Karpas-422 (cell line): ENCODE measurements around the gene PLEKHO1. TPM values are rescaled to one million over a fixed set of nuclear protein-coding genes. Genes with fewer than 3 reads are reported as not detected.
"Not testable (repeated sequence)": the region's sequence is repeated elsewhere in the genome, so short reads cannot be mapped to it uniquely, and the experiment has no call there.

ENCODE experiments used
- DNase-seq: peaks from one replicate; pipeline ENCODE4 v3.0.0-alpha.2; 2015
- H2AFZ ChIP-seq: fragments of 200-600 bp; sonication (generic); 2 replicates; pipeline ENCODE4 v1.6.1; 2014; ENCODE audit warnings: antibody characterized with exemption, low read length, mixed read lengths
- H3K27ac ChIP-seq: fragments of 200-600 bp; sonication (generic); 2 replicates; pipeline ENCODE4 v1.5.1; 2014; ENCODE audit warnings: mild to moderate bottlenecking, low read length, moderate library complexity
- H3K27me3 ChIP-seq: fragments of 200-600 bp; sonication (generic); 2 replicates; pipeline ENCODE4 v1.6.1; 2014; ENCODE audit warnings: low read length, mixed read lengths
- H3K36me3 ChIP-seq: fragments of 200-600 bp; sonication (generic); 2 replicates; pipeline ENCODE4 v1.6.1; 2014; ENCODE audit warnings: low read length, mixed read lengths; ENCODE audit not compliant: insufficient read depth
- H3K4me1 ChIP-seq: fragments of 200-600 bp; sonication (generic); 2 replicates; pipeline ENCODE4 v1.6.1; 2014; ENCODE audit warnings: mild to moderate bottlenecking, low read length, mixed read lengths
- H3K4me2 ChIP-seq: fragments of 200-600 bp; sonication (generic); 2 replicates; pipeline ENCODE4 v1.6.1; 2014; ENCODE audit warnings: low read length, low read depth, mild to moderate bottlenecking; ENCODE audit not compliant: poor library complexity, severe bottlenecking
- H3K4me3 ChIP-seq: fragments of 200-600 bp; sonication (generic); 2 replicates; pipeline ENCODE4 v1.5.1; 2014; ENCODE audit warnings: mild to moderate bottlenecking, antibody characterized with exemption, low read length, mixed read lengths
- H3K79me2 ChIP-seq: fragments of 200-600 bp; sonication (generic); 2 replicates; pipeline ENCODE4 v1.6.1; 2014; ENCODE audit warnings: mild to moderate bottlenecking, low read length, mixed read lengths
- H3K9ac ChIP-seq: fragments of 200-600 bp; sonication (generic); 2 replicates; pipeline ENCODE4 v1.6.0; 2014; ENCODE audit warnings: low read length
- H3K9me2 ChIP-seq: fragments of 200-600 bp; sonication (generic), shearing (Covaris generic); replicated peaks from 2 replicates; pipeline ENCODE4 v1.6.0; 2014; ENCODE audit warnings: mild to moderate bottlenecking, low read length, moderate library complexity; ENCODE audit not compliant: insufficient read depth
- H3K9me3 ChIP-seq: fragments of 300-700, 200-600 bp; sonication (generic); 2 replicates; pipeline ENCODE4 v1.6.1; 2014; ENCODE audit warnings: low read length, mixed read lengths
- H4K20me1 ChIP-seq: fragments of 200-600 bp; sonication (generic); 2 replicates; pipeline ENCODE4 v1.6.1; 2014; ENCODE audit warnings: mild to moderate bottlenecking, antibody characterized with exemption, low read length, low read depth; ENCODE audit not compliant: insufficient read depth
- total RNA-seq: library from RNA; depleted of rRNA; stranded (reverse); fragments of >200 nt; shearing (Covaris generic); gene quantifications from 2 replicates; pipeline ENCODE4 v1.2.3, GENCODE V29; 2014; ENCODE audit warnings: low replicate concordance

The PLEKHO1 gene
- total RNA-seq, 1 experiment from 2014 or later, result 1.6 TPM

- H4K20me1 ChIP-seq, H3K27ac ChIP-seq, H3K9me3 ChIP-seq, H3K4me1 ChIP-seq, H3K79me2 ChIP-seq, H3K27me3 ChIP-seq, H3K4me2 ChIP-seq, H3K36me3 ChIP-seq, H3K4me3 ChIP-seq, H3K9me2 ChIP-seq, H3K9ac ChIP-seq, DNase-seq, H2AFZ ChIP-seq: not testable (repeated sequence)
Measured at GRCh38 chr1:150186438-150186788, 36.7 kb downstream of the PLEKHO1 start.

DNA sequence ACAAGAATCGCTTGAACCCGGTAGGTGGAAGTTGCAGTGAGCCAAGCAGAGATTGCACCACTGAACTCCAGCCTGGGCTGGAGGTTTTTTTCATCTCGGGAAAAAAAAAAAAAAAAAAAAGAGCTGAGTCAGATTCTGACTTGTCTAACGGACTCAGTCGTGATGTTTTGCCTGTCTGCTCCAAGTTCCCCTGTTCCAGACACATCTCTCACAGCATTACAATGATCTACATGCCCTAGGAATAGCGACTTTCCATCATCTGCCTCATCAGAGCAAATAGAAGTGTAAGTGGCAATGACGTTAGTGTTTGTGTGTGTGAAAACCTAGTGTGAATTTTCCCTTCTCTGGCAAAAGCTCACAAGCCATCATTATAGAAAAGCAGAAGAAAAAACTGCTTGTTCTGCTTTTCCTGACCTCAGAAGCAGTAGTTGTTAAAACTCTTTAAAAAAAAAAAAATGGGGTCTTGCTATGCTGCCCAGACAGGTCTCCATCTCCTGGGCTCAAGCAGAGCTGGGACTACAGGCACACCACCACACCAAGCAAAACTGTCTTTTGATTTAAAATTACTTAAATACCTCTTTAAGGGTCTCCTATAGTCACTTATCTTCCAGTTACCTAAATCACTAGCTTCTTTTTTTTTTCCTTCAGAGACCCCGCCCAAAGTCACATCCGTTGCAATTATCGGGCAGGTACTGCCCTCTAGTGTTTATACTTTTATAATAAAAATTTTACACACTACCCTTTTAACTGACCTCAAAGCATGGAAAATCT lies 37.3 kb downstream of the PLEKHO1 start:
- Histone ChIP-seq H3K4me2 (no peak overlapping the region), H3K9me2 (no peaks in the 10 kb centered on the region), H3K79me2 (no peaks in the 10 kb centered on the region), H4K20me1 (no peaks in the 10 kb centered on the region), H3K27ac (no peak overlapping the region), H3K9ac (no peak overlapping the region), H3K9me3 (no peaks in the 10 kb centered on the region), H2AFZ (no peak overlapping the region), H3K4me1 (no peaks in the 10 kb centered on the region), H3K36me3 (no peaks in the 10 kb centered on the region), H3K27me3 (no peaks in the 10 kb centered on the region), H3K4me3 (no peak overlapping the region)
- peak; percentile 88 for DNase-seq

- H3K9me2 ChIP-seq, result no peaks in the 10 kb centered on the region
- H3K27ac ChIP-seq, result no peak overlapping the region
- no peak overlapping the region for H3K4me2 ChIP-seq
- no peak overlapping the region for H3K9ac ChIP-seq
- no peaks in the 10 kb centered on the region for H3K27me3 ChIP-seq
- no peaks in the 10 kb centered on the region for H3K36me3 ChIP-seq
- H4K20me1 ChIP-seq, result no peaks in the 10 kb centered on the region
- no peak overlapping the region for H3K4me3 ChIP-seq
- no peaks in the 10 kb centered on the region for H3K9me3 ChIP-seq
- no peaks in the 10 kb centered on the region for H3K79me2 ChIP-seq
- H3K4me1 ChIP-seq, result no peaks in the 10 kb centered on the region
- no peak for DNase-seq
- H2AFZ ChIP-seq, result no peak overlapping the region
Measured at GRCh38 chr1:150187560-150187931, 37.8 kb downstream of the PLEKHO1 start.

GRCh38 chr1:150192012-150192411 lies 42.3 kb downstream of the PLEKHO1 start:
- Histone ChIP-seq H3K9ac (no peak overlapping the region), H3K4me1 (no peaks in the 10 kb centered on the region), H3K27ac (no peak overlapping the region), H4K20me1 (no peaks in the 10 kb centered on the region), H3K9me2 (no peaks in the 10 kb centered on the region), H3K36me3 (no peaks in the 10 kb centered on the region), H3K27me3 (no peaks in the 10 kb centered on the region), H3K4me2 (no peak overlapping the region), H3K9me3 (no peaks in the 10 kb centered on the region), H3K4me3 (no peak overlapping the region), H2AFZ (no peak overlapping the region), H3K79me2 (no peaks in the 10 kb centered on the region)
- no peak for DNase-seq

- no peaks in the 10 kb centered on the region for H3K36me3 ChIP-seq
- no peaks in the 10 kb centered on the region for H3K9me3 ChIP-seq
- H3K4me3 ChIP-seq, result no peak overlapping the region
- DNase-seq, result no peak
- H3K9me2 ChIP-seq, result no peaks in the 10 kb centered on the region
- no peak overlapping the region for H3K27ac ChIP-seq
- H3K4me1 ChIP-seq, result no peaks in the 10 kb centered on the region
- H3K9ac ChIP-seq, result no peak overlapping the region
- H3K4me2 ChIP-seq, result no peak overlapping the region
- no peaks in the 10 kb centered on the region for H3K27me3 ChIP-seq
- no peak overlapping the region for H2AFZ ChIP-seq
- H4K20me1 ChIP-seq, result no peaks in the 10 kb centered on the region
- H3K79me2 ChIP-seq, result no peaks in the 10 kb centered on the region
Measured at GRCh38 chr1:150194381-150195031, 44.8 kb downstream of the PLEKHO1 start.

DNA sequence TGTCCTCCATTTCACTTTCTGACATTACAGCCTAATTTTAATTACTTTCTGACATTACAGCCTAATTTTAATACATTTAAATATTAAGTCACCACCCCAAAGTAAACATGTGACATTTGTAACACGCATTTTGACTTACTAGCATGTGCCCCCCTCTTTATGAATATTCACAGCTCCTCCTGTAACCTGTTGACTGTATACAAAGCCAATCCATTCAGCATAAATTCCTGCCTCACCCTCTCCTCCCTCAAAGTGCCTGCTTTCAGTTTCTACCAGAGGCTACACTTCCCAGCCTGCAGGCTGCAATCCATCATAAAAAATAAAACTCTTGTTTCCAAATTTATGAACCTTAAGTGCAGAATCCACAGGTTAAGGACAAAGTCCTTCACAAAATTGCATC lies 46.7 kb downstream of the PLEKHO1 start:
- no peaks in the 10 kb centered on the region for H3K36me3 ChIP-seq

DNA sequence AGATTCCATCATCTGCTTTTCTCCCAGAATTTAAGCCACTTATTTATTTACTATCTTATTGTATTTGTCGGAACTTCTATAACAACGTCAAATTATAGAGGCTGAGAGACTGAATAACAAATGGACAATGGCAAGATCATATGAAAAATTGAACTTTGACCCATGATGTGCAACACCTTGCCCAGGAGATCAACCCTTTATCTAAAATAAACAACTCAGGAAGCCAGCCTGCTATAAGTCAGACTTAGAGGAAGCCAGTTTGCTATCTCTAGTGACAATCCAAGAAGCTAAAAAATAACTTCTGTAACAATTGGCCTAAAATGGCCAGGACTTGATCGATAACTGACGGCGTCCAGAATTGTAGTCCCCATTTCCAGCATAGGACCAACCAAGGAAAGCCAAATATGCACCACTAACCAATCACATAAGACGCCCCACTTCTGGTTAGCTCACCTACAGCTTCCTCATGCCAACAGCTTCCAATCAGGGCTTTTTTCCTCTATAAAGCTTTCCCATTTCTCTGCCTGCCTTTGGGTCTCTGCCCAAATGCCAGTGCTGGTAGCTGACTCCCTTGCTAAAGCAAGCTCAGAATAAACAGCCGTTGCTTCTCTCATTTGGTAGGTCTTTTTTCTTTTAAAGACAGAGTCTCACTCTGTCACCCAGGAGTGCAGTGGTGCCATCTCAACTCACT lies 57.7 kb downstream of the PLEKHO1 start:
- H2AFZ ChIP-seq, result no peak overlapping the region

More for the DNA sequence above, 46.7 kb downstream of the PLEKHO1 start:
- DNase-seq, result no peak
- Histone ChIP-seq H3K4me1 (no peaks in the 10 kb centered on the region), H3K27ac (no peak overlapping the region), H3K9me2 (no peaks in the 10 kb centered on the region), H3K27me3 (no peaks in the 10 kb centered on the region), H3K4me3 (no peak overlapping the region), H2AFZ (no peak overlapping the region), H3K79me2 (no peaks in the 10 kb centered on the region), H4K20me1 (no peaks in the 10 kb centered on the region), H3K9me3 (no peaks in the 10 kb centered on the region), H3K9ac (no peak overlapping the region), H3K4me2 (no peak overlapping the region)

GRCh38 chr1:150208460-150208859 lies 58.7 kb downstream of the PLEKHO1 start:
- not testable (repeated sequence) for H3K27ac ChIP-seq, H3K36me3 ChIP-seq, H4K20me1 ChIP-seq, H3K9me3 ChIP-seq, H3K4me3 ChIP-seq, H2AFZ ChIP-seq, DNase-seq, H3K9ac ChIP-seq, H3K27me3 ChIP-seq, H3K9me2 ChIP-seq, H3K4me2 ChIP-seq, H3K79me2 ChIP-seq, H3K4me1 ChIP-seq

More for the DNA sequence above, 57.7 kb downstream of the PLEKHO1 start:
- H3K27me3 ChIP-seq, result no peaks in the 10 kb centered on the region
- no peaks in the 10 kb centered on the region for H3K36me3 ChIP-seq
- H3K9me2 ChIP-seq, result no peaks in the 10 kb centered on the region
- H3K4me3 ChIP-seq, result no peak overlapping the region
- no peak overlapping the region for H3K9ac ChIP-seq
- H4K20me1 ChIP-seq, result no peaks in the 10 kb centered on the region
- no peaks in the 10 kb centered on the region for H3K4me1 ChIP-seq
- no peaks in the 10 kb centered on the region for H3K9me3 ChIP-seq
- DNase-seq, result no peak
- no peak overlapping the region for H3K27ac ChIP-seq
- no peaks in the 10 kb centered on the region for H3K79me2 ChIP-seq
- H3K4me2 ChIP-seq, result no peak overlapping the region
